Measurements from ENCODE around the gene ASCC1. TPM values are rescaled to one million over a fixed set of nuclear protein-coding genes. Genes with fewer than 3 reads are reported as not detected.

Gene ASCC1
- total RNA-seq, 2 experiments from 2014 or later: 16.5 to 19.0 TPM

GRCh38 chr10:72259491-72260238 is 43.6 kb upstream of the ASCC1 start:
- Histone ChIP-seq H3K4me1 (ENCODE audit: insufficient read depth, low read length) (peaks cover 86% of the 10 kb centered on the region), H3K36me3 (ENCODE audit: insufficient read depth, low read length) (no peaks in the 10 kb centered on the region), H3K27me3 (ENCODE audit: control insufficient read depth in 1 of 2, insufficient read depth in 2 of 2, low read length in 2 of 2) (no peaks in the 10 kb centered on the region), H3K4me3 (ENCODE audit: low read length) (peak overlapping the region; percentile 77), H3K27ac (ENCODE audit: low read depth in 1 of 2, low read length in 2 of 2) (peak overlapping the region; percentile 68 to 80), H3K9me3 (ENCODE audit: control insufficient read depth in 1 of 2, insufficient read depth in 1 of 2, low read length in 2 of 2) (no peaks in the 10 kb centered on the region)
- Mint-ChIP-seq H3K27ac (peak overlapping the region; percentile 85), H3K9me3 (no peaks in the 10 kb centered on the region), H3K27me3 (no peaks in the 10 kb centered on the region), H3K4me3 (peak overlapping the region; percentile 84), H3K4me1 (ENCODE audit: low read depth) (peaks cover 75% of the 10 kb centered on the region), H3K36me3 (ENCODE audit: low read depth) (no peaks in the 10 kb centered on the region)
- no peak for TF ChIP-seq CTCF (IDR thresholded peaks at IDR 0.05)
- DNase-seq (peak in 3 of 14 experiments; percentile 36 to 53 (median 51)), ATAC-seq (ENCODE audit: poor library complexity) (no peak)
- ChIA-PET POLR2A (interaction anchor here (0.7 to 4.7 kb wide), 14 partner anchors 10 to 172 kb away, joined by 3 to 53 read pairs (median 7); partner anchors contain the start of genes ANAPC16, ASCC1 and DDIT4), CTCF (interaction anchor here (1.2 to 4.3 kb wide), 7 partner anchors 10 to 77 kb away, joined by 3 to 20 read pairs (median 6); partner anchors contain the start of gene DDIT4)
- intact Hi-C loops (cut with DNase I, micrococcal nuclease): loop anchor here in 1 of 2 experiments (2.0 to 5.0 kb wide), 3 partner anchors 15 to 42 kb away; partner anchors contain the start of genes ANAPC16 and ASCC1

DNA sequence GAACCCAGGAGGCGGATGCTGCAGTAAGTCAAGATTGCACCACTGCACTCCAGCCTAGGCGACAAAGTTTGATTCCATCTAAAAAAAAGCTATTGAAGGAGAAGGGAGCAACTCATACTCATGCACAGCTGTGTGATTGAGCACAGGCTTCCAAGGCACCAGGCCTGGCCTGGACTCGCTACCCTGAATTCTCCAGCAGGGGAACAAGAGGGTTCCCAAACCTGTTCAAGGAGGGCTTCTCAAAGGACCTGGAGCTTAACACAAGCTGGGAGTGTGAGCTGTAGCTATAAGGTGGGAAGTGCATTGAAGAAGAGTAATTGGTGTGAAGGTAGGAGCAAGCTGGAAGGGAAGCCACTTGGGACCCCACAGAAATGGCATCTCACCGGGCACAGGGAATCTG is 42.5 kb upstream of the ASCC1 start:
- H3K27ac Mint-ChIP-seq: peak overlapping the region; percentile 69
- H3K9me3 Mint-ChIP-seq: no peaks in the 10 kb centered on the region
- CTCF ChIA-PET: interaction anchor here (1.0 to 4.3 kb wide), 3 partner anchors 62 to 78 kb away, joined by 3 to 19 read pairs (median 3); no protein-coding TSS in a partner anchor

More for the DNA sequence above, 42.5 kb upstream of the ASCC1 start:
- no peak for TF ChIP-seq CTCF (IDR thresholded peaks at IDR 0.05)
- Histone ChIP-seq H3K4me3 (ENCODE audit: low read length) (no peak overlapping the region), H3K27me3 (ENCODE audit: control insufficient read depth in 1 of 2, insufficient read depth in 2 of 2, low read length in 2 of 2) (no peaks in the 10 kb centered on the region), H3K27ac (ENCODE audit: low read depth in 1 of 2, low read length in 2 of 2) (no peak overlapping the region), H3K9me3 (ENCODE audit: control insufficient read depth in 1 of 2, insufficient read depth in 1 of 2, low read length in 2 of 2) (no peaks in the 10 kb centered on the region), H3K4me1 (ENCODE audit: insufficient read depth, low read length) (peaks cover 91% of the 10 kb centered on the region), H3K36me3 (ENCODE audit: insufficient read depth, low read length) (no peaks in the 10 kb centered on the region)
- Mint-ChIP-seq H3K36me3 (ENCODE audit: low read depth) (no peaks in the 10 kb centered on the region), H3K27me3 (no peaks in the 10 kb centered on the region), H3K4me3 (peak overlapping the region; percentile 8), H3K4me1 (ENCODE audit: low read depth) (peaks cover 72% of the 10 kb centered on the region)
- POLR2A ChIA-PET: interaction anchor here (0.6 to 4.7 kb wide), 5 partner anchors 11 to 170 kb away, joined by 3 to 53 read pairs (median 5); partner anchors contain the start of genes DDIT4 and SPOCK2
- intact Hi-C loops (cut with DNase I, micrococcal nuclease): no loop called here
- ATAC-seq (ENCODE audit: poor library complexity) (no peak), DNase-seq (no peak)
